SHP77 (cell line): ENCODE results near the gene ARHGEF3.

Experiments
- DNase-seq, 2 experiments: peaks; one replicate each; lab custom pipeline; 2025; lab: John Stamatoyannopoulos, UW

The ARHGEF3 gene

GRCh38 chr3:56801662-56802377 is at the start of gene ARHGEF3:
Gene ARHGEF3 (minus strand): TSS chr3:56801949. CDS start chr3:56801798, 151 bp downstream.
- DNase-seq, result peak; percentile 65 to 77

- no peak for DNase-seq
Measured at GRCh38 chr3:56849698-56850097, 47.9 kb upstream of the ARHGEF3 start.

- no peak for DNase-seq
Measured at GRCh38 chr3:56845505-56845904, 43.8 kb upstream of the ARHGEF3 start.

GRCh38 chr3:56844536-56844935 is 42.8 kb upstream of the ARHGEF3 start:
- DNase-seq, result no peak

GRCh38 chr3:56839784-56840715 is 38.3 kb upstream of the ARHGEF3 start:
- no peak for DNase-seq

- DNase-seq, result no peak
Measured at GRCh38 chr3:56838448-56838847, 36.7 kb upstream of the ARHGEF3 start.

- no peak for DNase-seq
Measured at GRCh38 chr3:56837196-56837955, 35.6 kb upstream of the ARHGEF3 start.

GRCh38 chr3:56836276-56837163 is 34.8 kb upstream of the ARHGEF3 start:
- no peak for DNase-seq

GRCh38 chr3:56835650-56836227 is 34.0 kb upstream of the ARHGEF3 start:
- DNase-seq, result no peak

- no peak for DNase-seq
Measured at GRCh38 chr3:56833536-56833935, 31.8 kb upstream of the ARHGEF3 start.

- DNase-seq, result no peak
Measured at GRCh38 chr3:56833022-56833421, 31.3 kb upstream of the ARHGEF3 start.

GRCh38 chr3:56831572-56831971 is 29.8 kb upstream of the ARHGEF3 start:
- DNase-seq, result no peak

GRCh38 chr3:56830884-56831283 is 29.1 kb upstream of the ARHGEF3 start:
- no peak for DNase-seq

- DNase-seq, result no peak
Measured at GRCh38 chr3:56829533-56829932, 27.8 kb upstream of the ARHGEF3 start.

- DNase-seq, result no peak
Measured at GRCh38 chr3:56826831-56827722, 25.3 kb upstream of the ARHGEF3 start.

GRCh38 chr3:56825567-56826438 is 24.1 kb upstream of the ARHGEF3 start:
- no peak for DNase-seq

- no peak for DNase-seq
Measured at GRCh38 chr3:56823984-56824703, 22.4 kb upstream of the ARHGEF3 start.

GRCh38 chr3:56823421-56823926 is 21.7 kb upstream of the ARHGEF3 start:
- no peak for DNase-seq
